Natural killer cell treated with Interleukin-12 subunit alpha and Interleukin-12 subunit beta and Interleukin-15 and Interleukin-18, amount 100 ng/mL, for 72 hours (primary cell): ENCODE results near the gene GPR141. TPM values are rescaled to one million over a fixed set of nuclear protein-coding genes. Genes with fewer than 3 reads are reported as not detected.

ENCODE experiments used
- ATAC-seq, 2 donors: fragments of 150-1000 bp; cut with Tn5 transposase in 1 of 2; sonication (Bioruptor Pico), chemical (Tn5 transposase) in 1 of 2; 2 replicates each; pipeline ENCODE4 v1.10.0; 2021
- DNase-seq: peaks from one replicate; pipeline ENCODE4 v3.0.0; 2022; ENCODE audit warnings: low spot score
- H3K27ac Mint-ChIP-seq, 2 donors: 1 replicate in 1 of 2; 2 replicates in 1 of 2; pipeline ENCODE4 v1.8.0; 2022; ENCODE audit warnings: mixed read lengths in 2 of 2, mild to moderate bottlenecking in 1 of 2, moderate library complexity in 1 of 2
- H3K27me3 Mint-ChIP-seq, 2 donors: 1 replicate in 1 of 2; 2 replicates in 1 of 2; pipeline ENCODE4 v1.8.0; 2022; ENCODE audit warnings: mixed read lengths in 2 of 2
- H3K36me3 Mint-ChIP-seq: one replicate; pipeline ENCODE4 v1.8.0; 2022; ENCODE audit warnings: mixed read lengths
- H3K4me1 Mint-ChIP-seq, 2 donors: 1 replicate in 1 of 2; 2 replicates in 1 of 2; pipeline ENCODE4 v1.8.0; 2022; ENCODE audit warnings: low read depth in 2 of 2, mixed read lengths in 2 of 2, mild to moderate bottlenecking in 1 of 2
- H3K4me3 Mint-ChIP-seq: one replicate; pipeline ENCODE4 v1.8.0; 2022; ENCODE audit warnings: mixed read lengths
- H3K9me3 Mint-ChIP-seq: 2 replicates; pipeline ENCODE4 v1.8.0; 2022; ENCODE audit warnings: mixed read lengths
- total RNA-seq, 2 donors: library from RNA; stranded (reverse); gene quantifications; one replicate each; pipeline ENCODE4 v1.2.3, GENCODE V29; 2022

The GPR141 gene
- total RNA-seq, 2 donors from 2014 or later, result 1.2 TPM; not detected in 1

DNA sequence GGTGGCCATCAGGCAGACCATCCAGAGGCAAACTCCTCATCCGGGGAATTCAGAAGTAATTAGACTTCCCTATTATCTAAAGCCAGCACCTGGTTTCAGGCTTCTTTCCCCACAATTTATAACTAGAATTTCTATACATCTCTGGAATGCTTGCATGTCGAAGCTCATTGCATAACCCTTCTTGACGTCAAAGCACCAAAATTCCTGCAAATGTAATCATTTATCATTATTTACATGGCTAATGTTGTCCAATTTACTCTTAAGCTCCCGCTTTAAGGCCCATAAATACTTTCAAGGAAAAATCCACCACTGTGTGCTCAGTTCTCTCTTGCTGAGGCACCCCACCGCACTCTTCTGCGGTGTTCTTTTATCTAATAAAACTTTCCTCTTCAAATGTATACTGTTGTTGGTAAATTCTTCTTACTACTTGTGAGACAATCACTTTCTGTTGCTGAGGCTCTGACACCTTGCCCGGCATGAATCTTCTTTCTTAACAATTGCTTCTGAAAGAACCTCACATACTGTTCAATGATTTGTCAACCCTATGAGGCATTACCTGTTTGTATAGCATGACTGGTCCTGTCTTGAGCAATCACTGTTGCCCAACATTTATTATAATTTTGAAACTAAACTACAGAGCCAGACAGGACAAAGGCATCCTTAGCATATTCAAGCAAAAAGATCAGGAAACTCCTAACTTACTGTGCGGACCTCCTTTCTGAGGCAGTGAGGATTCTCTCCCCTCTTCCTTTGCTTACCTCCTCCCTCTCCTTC is 17.4 kb upstream of the GPR141 start:
- peaks cover 44 to 57% of the 10 kb centered on the region in 2 donors for H3K4me1 Mint-ChIP-seq
- peak overlapping the region; percentile 20 for H3K4me3 Mint-ChIP-seq
- peak overlapping the region; percentile 60 to 65 for H3K27ac Mint-ChIP-seq
- no peaks in the 10 kb centered on the region for H3K36me3 Mint-ChIP-seq
- no peak for DNase-seq
- ATAC-seq, result peak; percentile 84 to 94
- no peaks in the 10 kb centered on the region for H3K9me3 Mint-ChIP-seq
- no peaks in the 10 kb centered on the region for H3K27me3 Mint-ChIP-seq

DNA sequence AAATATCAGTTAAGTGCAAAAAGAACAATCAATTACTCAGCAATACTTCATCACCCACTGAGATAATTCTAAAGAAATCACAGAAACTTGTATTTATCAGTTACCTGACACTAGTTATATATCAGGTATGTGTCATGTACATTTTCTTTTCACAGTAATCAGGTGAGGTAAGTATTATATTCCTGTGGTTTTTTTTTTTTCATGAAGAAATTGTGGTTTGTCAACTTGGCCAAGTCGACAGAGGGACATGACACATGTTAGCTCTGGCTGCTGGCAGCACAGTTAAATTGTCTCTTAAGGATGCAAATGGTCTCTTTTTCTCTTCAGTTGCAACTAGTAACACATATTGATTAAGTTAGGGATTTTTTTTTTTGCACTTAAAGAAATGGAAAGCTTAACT is 13.7 kb upstream of the GPR141 start:
- Mint-ChIP-seq H3K4me3 (no peak overlapping the region), H3K27ac (no peak overlapping the region), H3K36me3 (no peaks in the 10 kb centered on the region), H3K27me3 (no peaks in the 10 kb centered on the region), H3K4me1 (peaks cover 27 to 46% of the 10 kb centered on the region in 2 donors), H3K9me3 (no peaks in the 10 kb centered on the region)
- DNase-seq, result no peak
- peak in 1 of 2 donors; percentile 46 for ATAC-seq

GRCh38 chr7:37670436-37670835 is 13.1 kb upstream of the GPR141 start:
- Mint-ChIP-seq H3K9me3 (no peaks in the 10 kb centered on the region), H3K4me1 (peaks cover 24 to 43% of the 10 kb centered on the region in 2 donors), H3K36me3 (no peaks in the 10 kb centered on the region), H3K27ac (peak overlapping the region in 1 of 2 donors; percentile 44), H3K4me3 (no peak overlapping the region), H3K27me3 (no peaks in the 10 kb centered on the region)
- DNase-seq (no peak), ATAC-seq (no peak)

GRCh38 chr7:37671876-37672275 is 11.7 kb upstream of the GPR141 start:
- Mint-ChIP-seq H3K4me1 (peaks cover 14 to 33% of the 10 kb centered on the region in 2 donors), H3K27ac (no peak overlapping the region), H3K9me3 (no peaks in the 10 kb centered on the region), H3K27me3 (no peaks in the 10 kb centered on the region), H3K36me3 (no peaks in the 10 kb centered on the region), H3K4me3 (no peak overlapping the region)
- ATAC-seq, result no peak
- no peak for DNase-seq

GRCh38 chr7:37672926-37673325 is 10.6 kb upstream of the GPR141 start:
- H3K27me3 Mint-ChIP-seq, result no peaks in the 10 kb centered on the region
- H3K27ac Mint-ChIP-seq, result no peak overlapping the region

DNA sequence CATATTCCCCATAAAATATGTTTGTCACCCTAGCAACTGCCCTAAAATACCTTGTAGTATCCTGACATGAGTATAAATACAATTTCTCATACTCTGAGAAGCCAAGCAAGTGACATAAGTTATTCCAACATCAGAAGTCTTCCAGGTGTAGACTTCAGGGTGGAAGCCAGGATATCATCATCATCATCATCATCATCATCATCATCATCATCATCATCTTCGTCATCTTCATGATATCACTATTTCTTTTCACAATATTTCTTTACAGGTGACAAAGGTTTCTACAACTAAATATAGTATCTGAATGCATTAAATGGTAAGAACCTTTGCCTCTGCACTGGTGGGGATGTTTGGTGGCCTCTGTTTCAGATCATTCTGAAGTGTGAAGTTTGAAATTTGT is 10.0 kb upstream of the GPR141 start:
- no peaks in the 10 kb centered on the region for H3K27me3 Mint-ChIP-seq
- H3K9me3 Mint-ChIP-seq, result no peaks in the 10 kb centered on the region
- no peaks in the 10 kb centered on the region for H3K36me3 Mint-ChIP-seq
- no peak for DNase-seq
- H3K4me3 Mint-ChIP-seq, result no peak overlapping the region
- peaks cover 13 to 29% of the 10 kb centered on the region in 2 donors for H3K4me1 Mint-ChIP-seq
- H3K27ac Mint-ChIP-seq, result no peak overlapping the region
- ATAC-seq, result no peak

More at GRCh38 chr7:37672926-37673325, 10.6 kb upstream of the GPR141 start:
- DNase-seq, result no peak
- Mint-ChIP-seq H3K4me3 (no peak overlapping the region), H3K9me3 (no peaks in the 10 kb centered on the region), H3K4me1 (peaks cover 13 to 29% of the 10 kb centered on the region in 2 donors), H3K36me3 (no peaks in the 10 kb centered on the region)
- no peak for ATAC-seq

DNA sequence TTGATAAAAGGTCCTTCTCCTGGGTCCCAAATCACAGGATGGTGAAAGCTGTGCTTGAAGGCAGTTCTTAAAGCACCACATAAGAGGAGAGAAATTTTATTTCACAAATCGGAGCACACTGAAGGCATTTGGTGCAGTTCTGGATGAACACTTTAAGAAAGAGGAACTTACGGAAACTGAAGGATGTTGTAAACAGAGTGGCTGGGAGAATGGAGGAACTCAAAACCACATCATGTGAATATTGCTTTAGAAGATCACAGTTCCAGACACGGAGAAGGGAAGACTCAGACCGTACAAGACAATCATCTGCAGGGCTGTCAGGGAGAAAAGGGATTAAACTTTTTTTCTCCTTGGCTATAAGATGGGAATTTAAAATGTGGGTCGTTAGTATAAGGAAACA is 9.0 kb upstream of the GPR141 start:
- peak overlapping the region in 1 of 2 donors; percentile 8 for H3K27ac Mint-ChIP-seq
- DNase-seq, result no peak
- H3K4me3 Mint-ChIP-seq, result no peak overlapping the region
- H3K27me3 Mint-ChIP-seq, result no peaks in the 10 kb centered on the region
- H3K36me3 Mint-ChIP-seq, result no peaks in the 10 kb centered on the region
- no peak for ATAC-seq
- peaks cover 13 to 25% of the 10 kb centered on the region in 2 donors for H3K4me1 Mint-ChIP-seq
- no peaks in the 10 kb centered on the region for H3K9me3 Mint-ChIP-seq

GRCh38 chr7:37675749-37676148 is 7.8 kb upstream of the GPR141 start:
- no peak overlapping the region for H3K4me3 Mint-ChIP-seq
- peaks cover 0 to 5% of the 10 kb centered on the region in 2 donors for H3K27me3 Mint-ChIP-seq
- no peak overlapping the region for H3K27ac Mint-ChIP-seq
- no peak for ATAC-seq
- H3K9me3 Mint-ChIP-seq, result no peaks in the 10 kb centered on the region
- DNase-seq, result no peak
- H3K36me3 Mint-ChIP-seq, result peaks cover 5% of the 10 kb centered on the region
- H3K4me1 Mint-ChIP-seq, result peaks cover 8 to 18% of the 10 kb centered on the region in 2 donors

DNA sequence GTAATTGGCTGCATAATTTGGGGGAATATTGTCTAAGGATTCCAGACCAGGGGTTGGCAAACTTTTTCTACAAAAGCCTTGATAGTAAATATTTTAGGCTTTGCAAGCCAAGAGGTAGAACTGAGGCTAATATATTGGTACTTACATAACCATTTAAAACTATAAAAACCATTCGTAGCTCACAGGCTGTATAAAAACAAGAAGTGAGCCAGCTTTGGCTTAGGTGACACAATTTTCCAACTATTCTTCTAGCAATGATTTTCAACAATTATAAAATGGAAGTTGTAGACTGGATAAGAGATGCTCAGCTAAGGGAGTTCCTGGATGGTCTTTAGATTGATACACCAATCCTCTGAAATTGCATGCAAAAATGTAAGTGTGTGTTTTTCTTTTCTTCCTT is 1.4 kb downstream of the GPR141 start:
- ATAC-seq (no peak), DNase-seq (no peak)
- Mint-ChIP-seq H3K27me3 (peaks cover 0 to 2% of the 10 kb centered on the region in 2 donors), H3K36me3 (peaks cover under 1% of the 10 kb centered on the region), H3K4me1 (peaks cover 39 to 60% of the 10 kb centered on the region in 2 donors), H3K9me3 (no peaks in the 10 kb centered on the region), H3K27ac (peak overlapping the region; percentile 75 to 92), H3K4me3 (peak overlapping the region; percentile 82)

GRCh38 chr7:37686556-37687345 is 3.2 kb downstream of the GPR141 start:
- H3K4me3 Mint-ChIP-seq, result peak overlapping the region; percentile 55
- H3K27ac Mint-ChIP-seq, result peak overlapping the region; percentile 61 to 69
- peaks cover 45 to 65% of the 10 kb centered on the region in 2 donors for H3K4me1 Mint-ChIP-seq
- ATAC-seq (peak in 1 of 2 donors; percentile 40), DNase-seq (no peak)
- H3K9me3 Mint-ChIP-seq, result peaks cover 3% of the 10 kb centered on the region
- H3K27me3 Mint-ChIP-seq, result no peaks in the 10 kb centered on the region
- H3K36me3 Mint-ChIP-seq, result peaks cover 4% of the 10 kb centered on the region

DNA sequence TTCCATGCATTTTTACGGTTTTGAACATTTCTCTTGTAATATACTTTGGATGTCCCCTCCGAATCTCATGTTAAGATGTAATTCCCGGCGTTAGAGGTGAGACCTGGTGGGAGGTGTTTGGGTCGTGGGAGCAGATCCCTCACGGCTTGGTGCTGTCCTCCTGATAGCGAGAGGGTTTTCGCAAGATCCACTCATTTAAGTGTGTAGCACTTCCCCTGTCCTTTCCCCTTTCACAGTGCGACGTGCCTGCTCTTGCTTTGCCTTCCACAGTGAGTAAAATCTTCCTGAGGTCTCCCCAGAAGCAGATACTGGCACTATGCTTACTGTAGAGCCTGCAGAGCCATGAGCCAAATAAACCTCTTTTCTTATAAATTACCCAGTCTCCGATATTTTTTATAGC is 6.6 kb downstream of the GPR141 start:
- H3K4me3 Mint-ChIP-seq, result peak overlapping the region; percentile 82
- peaks cover 3% of the 10 kb centered on the region for H3K9me3 Mint-ChIP-seq
- peaks cover 5% of the 10 kb centered on the region for H3K36me3 Mint-ChIP-seq
- peak overlapping the region; percentile 92 to 95 for H3K27ac Mint-ChIP-seq
- peaks cover 54% of the 10 kb centered on the region in 2 donors for H3K4me1 Mint-ChIP-seq
- ATAC-seq (peak in 1 of 2 donors; percentile 52), DNase-seq (peak; percentile 63)
- no peaks in the 10 kb centered on the region for H3K27me3 Mint-ChIP-seq

DNA sequence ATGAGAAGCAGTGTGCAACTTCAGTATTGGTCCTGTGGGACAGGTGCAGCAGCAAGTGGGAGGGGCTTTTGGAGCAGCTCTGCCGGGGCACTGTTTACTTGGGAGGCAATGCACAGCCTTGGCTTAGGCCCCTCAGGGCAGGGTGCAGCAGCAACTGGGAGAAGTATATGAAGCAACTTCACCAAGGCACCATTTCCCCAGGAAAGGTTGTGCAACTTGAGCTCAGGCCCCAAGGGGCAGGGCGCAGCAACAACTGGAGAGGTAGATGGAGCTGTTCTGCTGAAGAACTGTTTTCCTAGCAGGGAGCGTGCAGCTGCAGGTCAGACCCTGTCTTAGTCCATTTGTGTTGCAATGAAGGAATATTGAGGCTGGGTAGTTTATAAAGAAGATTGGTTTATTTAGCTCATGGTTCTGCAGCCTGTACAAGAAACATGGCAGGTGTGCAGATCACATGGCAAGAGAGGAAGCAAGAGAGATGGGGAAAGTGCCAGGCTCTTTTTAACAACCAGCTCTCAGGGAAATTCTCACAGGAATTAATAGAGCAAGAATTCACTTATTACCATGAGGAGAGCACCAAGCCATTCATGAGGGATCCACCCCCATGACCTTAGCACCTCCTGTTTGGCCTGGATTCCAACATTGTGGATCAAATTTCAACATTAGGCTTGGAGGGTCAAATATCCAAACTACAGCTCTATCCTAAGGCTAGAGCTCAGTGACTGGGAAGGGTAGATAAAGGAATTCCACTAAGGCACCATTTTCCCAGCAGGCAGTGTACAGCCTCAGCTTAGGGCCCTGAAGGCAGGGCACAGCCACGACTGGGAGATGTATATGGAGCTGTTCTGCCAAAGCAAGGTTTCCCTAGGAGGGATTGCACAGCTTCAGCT is 10.9 kb downstream of the GPR141 start:
- Mint-ChIP-seq H3K4me1 (peaks cover 48 to 55% of the 10 kb centered on the region in 2 donors), H3K27me3 (no peaks in the 10 kb centered on the region), H3K4me3 (no peak overlapping the region), H3K36me3 (peaks cover 5% of the 10 kb centered on the region), H3K27ac (peak overlapping the region in 1 of 2 donors; percentile 95), H3K9me3 (peaks cover 3% of the 10 kb centered on the region)
- ATAC-seq (peak in 1 of 2 donors; percentile 37), DNase-seq (no peak)

DNA sequence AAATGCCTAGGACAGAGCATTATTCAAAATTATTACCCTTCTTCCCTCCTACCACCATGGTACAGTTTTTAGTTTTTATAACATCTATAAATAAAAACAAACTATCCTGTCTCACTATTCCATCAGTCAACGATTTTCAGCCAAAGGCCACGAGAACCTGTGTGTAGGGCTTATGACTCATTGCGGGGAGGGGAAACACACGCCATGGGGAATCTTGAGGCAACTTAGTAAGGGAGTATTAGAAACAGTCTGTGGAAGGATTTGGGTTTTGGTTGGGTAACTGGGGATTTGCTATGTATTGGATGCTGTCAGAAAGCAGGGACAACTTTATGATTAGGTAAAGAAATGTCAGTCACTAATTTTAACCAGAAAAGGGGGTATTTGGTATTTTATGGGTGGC is 14.7 kb downstream of the GPR141 start:
- Mint-ChIP-seq H3K4me3 (peak overlapping the region; percentile 35), H3K27ac (peak overlapping the region; percentile 65 to 77), H3K27me3 (no peaks in the 10 kb centered on the region), H3K9me3 (no peaks in the 10 kb centered on the region), H3K36me3 (no peaks in the 10 kb centered on the region), H3K4me1 (peaks cover 39 to 41% of the 10 kb centered on the region in 2 donors)
- ATAC-seq (peak in 1 of 2 donors; percentile 76), DNase-seq (no peak)
